GM18909 (cell line): Measurements from ENCODE around the gene COL18A1.

Experiments
- ATAC-seq: cut with Tn5 transposase; IDR thresholded peaks from one replicate; pipeline ENCODE4 v1.9.1; 2021; ENCODE audit warnings: mild to moderate bottlenecking; ENCODE audit not compliant: unreplicated experiment, poor library complexity

Gene COL18A1

GRCh38 chr21:45539046-45539795 is 134.3 kb downstream of the COL18A1 start:
- no peak for ATAC-seq

GRCh38 chr21:45539796-45540600 is 135.0 kb downstream of the COL18A1 start:
- no peak for ATAC-seq

- ATAC-seq = no peak
These were observed 135.6 kb downstream of the COL18A1 start for GRCh38 chr21:45540601-45540970.

DNA sequence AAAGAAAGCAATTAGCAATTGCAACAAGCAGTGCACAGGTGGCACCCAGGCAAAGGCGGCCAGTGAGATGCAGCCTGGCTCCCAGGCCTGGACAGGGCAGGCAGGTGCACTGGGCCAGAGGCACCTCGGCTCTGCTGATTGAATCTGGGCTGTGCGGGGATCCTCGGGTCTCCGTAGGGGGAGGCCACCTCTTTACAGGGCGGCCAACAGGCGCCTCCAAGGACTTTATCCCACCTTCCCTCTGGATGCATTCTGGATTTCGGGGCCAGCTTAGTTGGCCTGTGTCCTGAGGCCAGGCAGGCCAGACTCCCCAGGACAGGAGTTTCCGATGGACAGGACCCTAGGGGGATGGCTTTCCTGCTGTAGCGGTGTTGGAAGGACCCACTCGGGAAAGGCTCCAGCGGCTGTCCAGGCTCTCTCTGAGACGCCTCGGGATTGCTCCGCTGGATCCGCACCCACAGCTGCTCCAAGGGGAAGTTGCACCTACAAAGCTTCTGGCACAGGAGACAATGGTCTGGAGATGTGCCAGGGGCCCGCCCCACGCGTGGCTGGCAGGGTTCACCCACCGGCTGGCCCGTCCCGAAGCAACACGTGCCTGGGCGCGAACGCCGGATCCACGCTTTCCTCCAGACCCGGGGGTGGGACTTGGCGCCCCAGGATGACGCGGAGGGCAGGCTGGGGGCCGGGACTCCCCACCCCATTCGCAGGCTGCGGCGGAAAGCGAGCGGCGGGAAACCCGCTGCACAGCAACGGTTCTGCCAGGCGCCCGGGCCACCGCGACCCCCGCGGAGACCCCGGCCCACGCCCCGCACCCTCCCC is 136.5 kb downstream of the COL18A1 start:
- no peak for ATAC-seq

DNA sequence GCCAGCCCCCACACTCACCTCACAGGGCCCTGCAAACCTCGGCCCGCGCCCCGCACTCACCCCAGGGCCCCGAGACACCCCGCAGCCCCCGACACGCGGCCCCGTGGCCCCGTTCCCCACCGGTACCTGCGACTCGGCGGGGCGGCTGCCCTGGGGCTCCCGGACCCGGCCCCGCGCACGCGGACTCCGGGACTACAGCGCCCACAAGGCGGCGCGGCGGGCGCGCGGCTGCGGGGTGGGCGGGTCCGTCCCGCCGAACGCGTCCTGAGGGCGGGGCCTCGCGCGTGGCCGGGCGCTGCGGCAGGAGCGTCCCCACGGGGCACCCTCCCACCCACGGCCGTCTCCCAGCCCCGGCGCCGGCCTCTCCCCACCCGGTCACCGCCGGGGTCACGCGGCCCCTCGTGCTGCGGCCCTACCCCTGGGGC is 137.3 kb downstream of the COL18A1 start, which contains the start of gene SLC19A1:
SLC19A1 (minus strand) TSS at position 199 of the 425 bp plus-strand sequence. CDS start 4,481 bp downstream, outside the sequence.
- peak; percentile 58 for ATAC-seq

DNA sequence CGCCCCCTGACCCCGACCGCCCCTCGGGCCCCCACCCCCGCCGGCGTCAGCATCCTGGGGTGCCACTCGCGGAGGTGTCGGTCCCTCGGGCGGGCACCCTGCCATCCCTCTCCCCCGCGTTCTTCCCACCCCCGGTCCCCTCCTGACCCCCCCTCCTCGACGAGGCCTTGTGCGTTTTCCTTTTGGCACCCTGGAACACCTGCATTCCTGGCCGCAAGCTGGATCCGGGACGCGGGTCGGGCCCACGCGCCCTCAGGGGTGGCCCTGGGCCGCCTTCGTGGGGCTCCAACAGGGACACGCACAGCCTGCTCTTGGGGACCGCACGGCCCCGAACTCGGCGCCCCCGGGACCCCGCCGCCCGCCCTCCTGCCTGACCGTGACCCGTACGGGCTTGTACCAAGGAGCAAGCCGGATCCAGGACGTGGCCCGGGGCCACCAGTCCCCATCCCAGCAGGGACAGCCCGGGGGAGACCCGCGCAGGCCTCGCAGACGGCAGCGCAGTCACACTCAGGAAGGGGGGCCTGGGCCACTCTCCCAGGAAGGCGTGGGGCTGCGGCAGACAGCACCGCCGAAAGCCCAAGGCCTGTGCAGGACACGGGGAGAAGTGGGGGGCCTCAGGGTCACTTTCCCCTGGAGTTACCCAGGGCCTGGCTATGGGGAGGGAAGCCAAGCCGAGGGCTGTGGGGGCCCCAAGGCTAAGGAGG is 137.9 kb downstream of the COL18A1 start:
- no peak for ATAC-seq

DNA sequence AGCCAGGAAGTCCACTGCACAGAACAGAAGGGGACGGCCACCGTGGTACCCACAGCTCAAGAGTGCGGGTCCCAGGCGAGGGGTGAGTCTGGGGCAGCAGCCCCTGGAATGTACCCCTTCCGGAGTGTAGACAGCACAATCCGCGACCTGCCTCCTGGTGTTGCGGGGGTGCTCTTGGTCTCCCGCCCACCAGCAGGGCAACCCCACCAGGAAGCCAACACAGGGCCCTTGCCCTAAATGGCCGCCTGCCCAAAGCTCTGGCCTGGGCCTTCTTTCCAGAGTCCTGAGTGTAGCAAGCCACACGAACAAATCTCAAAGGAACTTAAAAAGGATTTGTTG is 138.4 kb downstream of the COL18A1 start:
- no peak for ATAC-seq

GRCh38 chr21:45543710-45544448 is 138.9 kb downstream of the COL18A1 start:
- no peak for ATAC-seq

GRCh38 chr21:45544449-45545235 is 139.7 kb downstream of the COL18A1 start:
- no peak for ATAC-seq

DNA sequence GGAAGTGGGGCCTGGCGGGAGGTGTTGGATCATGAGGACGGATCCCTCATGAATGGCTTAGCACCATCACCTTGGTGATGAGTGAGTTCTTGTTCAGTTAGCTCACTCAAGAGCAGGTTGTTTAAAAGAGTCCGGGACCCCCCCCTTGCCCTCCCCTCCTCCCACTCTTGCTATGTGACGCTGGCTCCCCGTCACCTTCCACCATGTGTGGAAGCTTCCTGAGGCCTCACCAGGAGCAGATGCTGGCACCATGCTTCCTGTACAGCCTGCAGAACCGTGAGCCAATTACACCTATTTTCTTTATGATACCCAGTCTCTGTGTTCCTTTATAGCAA is 140.2 kb downstream of the COL18A1 start:
- no peak for ATAC-seq

DNA sequence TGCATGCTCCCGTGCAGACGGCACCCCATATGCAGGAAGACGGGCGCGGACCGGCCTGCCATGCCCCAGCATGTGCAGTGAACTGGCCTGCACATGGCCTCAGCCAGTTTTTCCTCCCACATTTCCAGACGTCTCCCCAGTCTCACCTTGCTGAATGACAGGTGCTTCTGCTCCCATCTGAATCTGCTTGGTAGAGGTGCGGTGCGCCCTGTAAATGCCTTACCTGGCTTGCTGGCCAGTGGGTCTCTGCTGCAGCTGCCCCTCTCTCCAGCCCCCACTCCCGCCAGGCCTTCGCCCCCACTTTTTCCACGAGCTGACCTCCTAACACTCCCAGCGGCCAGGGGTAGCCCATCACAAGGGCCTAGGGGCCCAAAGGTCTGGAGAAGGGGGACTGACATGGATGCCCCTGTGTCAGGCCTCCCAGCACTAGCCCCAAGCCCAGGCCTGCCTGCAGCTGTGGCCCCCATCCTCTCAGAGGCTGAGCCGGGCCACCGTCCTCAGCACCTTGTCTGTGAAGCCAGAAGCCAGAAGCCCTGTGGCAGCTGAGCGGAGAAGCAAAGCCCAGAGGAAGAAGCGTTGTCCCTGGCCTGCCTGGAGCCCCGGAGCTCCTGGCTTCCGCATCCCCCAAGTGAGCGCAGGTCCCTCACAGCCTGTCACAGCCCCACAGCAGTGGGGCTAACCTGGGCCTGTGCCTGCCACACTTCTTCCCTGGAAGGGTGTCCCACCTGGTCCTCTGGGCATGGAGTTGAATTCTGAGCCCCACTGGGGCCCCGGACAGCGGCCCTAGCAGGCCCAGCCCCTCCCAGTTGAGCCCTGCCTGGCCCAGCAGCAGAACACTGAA is 140.9 kb downstream of the COL18A1 start:
- ATAC-seq = no peak

DNA sequence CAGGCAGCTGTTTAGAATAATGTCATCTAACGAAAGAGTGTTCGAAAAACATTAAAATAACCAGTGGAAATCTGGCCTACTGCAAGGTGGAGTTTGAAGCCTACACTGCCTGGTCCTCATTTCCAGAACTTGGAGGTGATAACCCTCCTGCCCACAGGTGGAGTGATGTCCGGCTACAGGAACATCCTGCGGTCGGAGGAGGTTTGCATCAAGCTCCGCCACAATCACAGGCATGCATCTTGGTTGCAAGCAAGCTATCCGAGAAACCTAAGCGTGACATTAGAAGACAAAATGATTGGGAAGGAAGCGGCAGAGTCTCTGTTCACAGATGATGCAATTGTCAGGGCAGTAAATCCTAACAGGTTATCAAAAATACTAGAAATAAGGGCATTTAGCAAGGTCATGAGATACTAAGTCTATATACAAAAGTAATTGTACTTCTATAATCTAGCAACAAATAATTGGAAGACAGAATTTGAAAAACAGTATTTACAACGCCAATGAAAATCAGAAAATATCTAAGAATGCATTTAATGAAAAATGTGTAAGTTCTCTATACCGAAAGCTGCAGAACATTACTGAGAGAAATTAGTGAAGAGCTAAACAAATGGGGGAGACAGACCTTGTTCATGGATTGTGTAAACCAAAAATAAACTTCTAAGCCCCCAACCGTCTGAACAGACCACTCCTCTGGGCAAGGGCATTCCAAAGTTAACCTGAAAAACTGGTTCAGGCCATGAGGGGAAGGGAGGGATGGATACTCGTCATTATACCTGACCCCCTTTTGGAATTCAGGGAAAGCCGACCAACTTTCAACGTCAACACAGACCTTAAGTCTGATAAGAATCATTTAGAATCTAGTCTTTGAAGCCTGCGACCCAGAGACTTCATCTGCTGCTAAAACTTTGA is 141.9 kb downstream of the COL18A1 start:
- no peak for ATAC-seq

GRCh38 chr21:45547545-45547900 is 142.6 kb downstream of the COL18A1 start:
- no peak for ATAC-seq

DNA sequence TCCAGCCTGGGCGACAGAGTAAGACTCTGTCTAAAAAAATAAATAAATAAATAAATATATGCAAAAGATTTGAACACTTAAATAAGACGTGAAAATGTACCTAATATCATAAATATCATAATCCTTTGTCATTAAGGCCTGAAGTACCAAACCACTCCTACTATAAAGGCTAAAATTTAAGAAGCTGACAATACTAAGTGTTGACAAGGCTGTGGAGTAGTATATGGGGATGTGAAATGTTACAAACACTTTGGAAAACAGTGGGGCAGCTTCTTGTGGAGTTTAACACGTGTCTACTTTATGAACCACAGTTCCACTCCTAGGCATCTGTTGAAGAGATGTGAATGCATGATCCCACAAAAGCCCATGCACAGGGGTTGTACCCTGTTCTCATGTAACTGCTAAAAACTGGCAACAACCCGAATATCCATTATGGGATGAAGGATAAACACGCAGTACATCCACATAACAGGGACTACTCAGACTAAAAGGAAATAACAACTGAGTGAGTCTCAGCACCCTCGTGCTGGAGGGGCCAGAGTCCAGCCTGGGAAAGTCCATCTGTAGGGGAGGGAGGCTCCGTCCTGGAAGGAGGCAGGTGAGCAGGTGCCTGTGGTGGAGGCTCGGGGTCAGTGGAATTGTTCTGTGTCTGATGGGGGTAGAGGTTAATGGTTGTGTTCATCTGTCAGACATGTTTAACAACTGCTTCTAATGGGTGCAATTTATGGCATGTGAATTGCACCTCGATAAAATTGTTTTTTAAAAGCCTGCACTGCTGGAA is 143.9 kb downstream of the COL18A1 start:
- no peak for ATAC-seq

DNA sequence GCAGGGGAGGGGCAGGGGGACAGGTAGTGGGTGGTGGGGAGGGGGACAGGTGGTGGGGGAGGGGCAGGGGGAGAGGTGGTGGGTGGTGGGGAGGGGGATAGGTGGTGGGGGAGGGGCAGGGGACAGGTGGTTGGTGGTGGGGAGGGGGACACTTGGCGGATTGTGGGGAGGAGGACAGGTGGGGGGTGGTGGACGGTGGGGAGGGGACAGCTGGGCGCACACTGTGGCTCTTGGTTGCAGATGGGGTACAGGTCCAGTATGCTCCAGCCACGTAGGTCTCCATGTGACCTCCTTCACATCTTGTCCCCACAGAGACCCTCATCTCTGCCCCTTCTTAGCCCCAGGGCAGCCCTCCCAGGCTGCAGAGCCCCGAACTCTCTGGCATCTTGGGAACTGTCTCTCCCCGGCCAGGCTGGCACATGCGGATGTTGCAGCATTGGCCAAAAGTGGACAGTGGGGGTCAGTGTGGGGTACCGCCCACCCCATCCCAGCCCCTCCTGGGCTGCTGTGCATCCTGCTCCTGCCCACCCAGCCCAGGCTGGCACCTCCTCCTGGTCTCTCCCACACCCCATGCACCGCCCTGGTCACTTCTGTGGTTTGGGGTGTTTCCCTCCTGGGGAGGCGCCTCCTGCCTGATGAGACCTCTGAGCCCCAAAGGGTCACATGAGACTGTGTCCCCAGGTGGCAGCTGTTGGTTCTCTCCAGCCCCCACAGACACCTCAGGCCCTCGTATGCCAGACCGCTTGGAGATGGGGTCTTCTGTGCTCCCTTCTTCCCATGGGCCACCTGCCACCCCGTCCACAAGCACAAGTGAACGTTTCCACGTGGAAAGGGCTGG is 144.9 kb downstream of the COL18A1 start:
- no peak for ATAC-seq
